Left forelimb (tissue), 1 donor: Measurements from ENCODE around the gene WDR93.

Experiments used
- DNase-seq: peaks from one replicate; pipeline ENCODE4 v3.0.0-alpha.2; 2018; ENCODE audit warnings: low spot score

WDR93 gene

DNA sequence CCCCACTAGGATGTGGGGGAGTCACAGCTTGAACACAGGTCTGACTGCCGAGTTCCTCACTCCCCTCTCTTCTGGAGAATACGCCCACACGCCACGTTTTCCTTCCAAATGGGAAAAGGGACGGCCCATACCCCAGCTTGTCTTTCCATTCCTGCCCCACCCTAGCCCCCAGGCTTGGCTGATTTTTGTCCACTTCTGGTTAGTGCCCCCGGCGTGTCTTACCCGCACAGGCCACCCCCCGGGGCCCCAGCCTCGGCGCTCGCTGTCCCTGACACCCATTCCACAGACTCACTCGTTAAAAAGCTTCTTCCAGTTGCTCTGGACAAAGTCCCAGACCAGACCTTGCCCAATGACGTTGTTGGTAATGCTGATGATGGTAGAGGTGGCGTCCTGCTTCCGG, 100.0 kb downstream of the WDR93 start:
- no peak for DNase-seq

DNA sequence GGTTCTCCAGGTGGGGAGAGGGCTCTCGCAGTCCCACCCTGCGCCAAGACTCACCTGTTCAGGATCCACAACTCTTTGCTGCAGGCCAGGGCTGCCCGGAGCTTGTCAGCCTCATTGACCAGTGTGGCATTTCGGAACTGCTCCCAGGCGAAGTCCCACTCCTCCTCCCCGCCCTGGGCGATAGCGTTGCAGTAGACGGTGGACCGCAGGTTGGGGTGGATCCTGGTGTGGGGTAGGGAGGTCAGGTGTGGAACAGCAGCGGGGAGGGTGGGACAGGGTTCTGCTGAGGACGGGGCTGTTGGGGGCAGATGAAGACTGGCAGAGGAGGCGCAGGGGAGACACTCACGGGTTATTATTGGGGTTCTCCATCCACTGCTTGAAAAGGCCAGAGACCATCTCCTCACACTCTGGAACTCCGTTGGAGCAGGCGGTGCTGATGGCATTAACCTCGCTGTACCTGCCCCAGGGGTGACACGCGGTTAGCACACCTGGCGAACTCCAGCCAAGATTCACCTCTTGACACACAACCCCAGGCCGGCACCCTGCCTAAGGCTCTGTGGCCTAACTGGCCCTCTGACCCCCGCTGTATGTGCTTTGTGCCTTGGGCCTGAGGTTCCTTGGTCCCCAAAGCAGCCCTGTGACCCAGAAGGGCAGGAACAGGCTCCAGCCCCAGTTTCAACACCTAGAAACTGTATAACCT, 101.6 kb downstream of the WDR93 start:
- DNase-seq = no peak
